HG02642 (cell line): ENCODE data around the gene ABI3.
"Not testable (repeated sequence)": the region's sequence is repeated elsewhere in the genome, so short reads cannot be mapped to it uniquely, and the experiment has no call there.

Experiments used
- ATAC-seq: cut with Tn5 transposase; IDR thresholded peaks from one replicate; pipeline ENCODE4 v1.9.1; 2021; ENCODE audit warnings: mild to moderate bottlenecking; ENCODE audit not compliant: unreplicated experiment, poor library complexity

ABI3 gene, protein sequence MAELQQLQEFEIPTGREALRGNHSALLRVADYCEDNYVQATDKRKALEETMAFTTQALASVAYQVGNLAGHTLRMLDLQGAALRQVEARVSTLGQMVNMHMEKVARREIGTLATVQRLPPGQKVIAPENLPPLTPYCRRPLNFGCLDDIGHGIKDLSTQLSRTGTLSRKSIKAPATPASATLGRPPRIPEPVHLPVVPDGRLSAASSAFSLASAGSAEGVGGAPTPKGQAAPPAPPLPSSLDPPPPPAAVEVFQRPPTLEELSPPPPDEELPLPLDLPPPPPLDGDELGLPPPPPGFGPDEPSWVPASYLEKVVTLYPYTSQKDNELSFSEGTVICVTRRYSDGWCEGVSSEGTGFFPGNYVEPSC

GRCh38 chr17:49210158-49211029, at the start of gene ABI3, which contains the start of gene GNGT2:
ABI3 (plus strand) TSS chr17:49210707; CDS start chr17:49210725, 18 bp downstream.
GNGT2 (minus strand) TSS chr17:49210574; CDS start chr17:49207422, 3,152 bp downstream.
- ATAC-seq: peak; percentile 81

DNA sequence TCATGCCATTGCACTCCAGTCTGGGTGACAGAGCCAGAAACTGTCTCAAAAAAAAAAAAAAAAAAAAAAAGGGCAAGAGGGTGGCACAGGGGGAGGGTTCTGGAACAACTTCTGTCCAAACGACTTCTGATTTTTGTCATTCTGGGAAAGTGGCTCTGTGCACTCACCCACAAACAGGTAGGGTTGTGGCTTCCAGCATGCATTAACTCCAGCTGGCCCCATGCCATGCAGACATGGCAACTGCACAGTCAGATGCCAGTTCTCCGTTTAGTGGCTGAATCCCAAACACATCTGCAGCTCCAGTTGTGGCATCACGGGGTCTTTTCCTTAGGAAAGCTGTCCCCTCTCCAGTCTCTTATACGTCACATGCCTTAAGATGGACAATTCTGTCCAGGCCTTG, 47.6 kb upstream of the ABI3 start:
- ATAC-seq: no peak

DNA sequence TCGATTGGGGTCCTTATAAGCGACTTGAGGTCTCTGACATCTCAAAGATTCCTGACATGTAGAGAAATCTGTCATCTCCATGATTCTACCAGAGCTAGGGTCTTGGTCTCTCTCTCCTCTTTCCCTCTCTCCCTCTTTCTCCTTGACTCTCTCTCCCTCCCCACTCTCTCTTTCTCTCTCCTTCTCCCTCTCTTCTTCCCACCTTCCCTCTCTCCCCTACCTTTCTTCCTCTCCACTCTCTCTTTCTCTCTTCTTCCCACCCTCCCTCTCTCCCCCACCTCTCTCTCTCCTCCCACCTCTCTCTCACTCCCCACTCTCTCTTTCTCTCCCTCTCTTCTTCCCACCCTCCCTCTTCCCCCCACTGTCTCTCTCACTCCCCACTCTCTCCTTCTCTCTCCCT, 45.4 kb upstream of the ABI3 start:
- no peak for ATAC-seq

GRCh38 chr17:49168706-49169105, 41.8 kb upstream of the ABI3 start:
- ATAC-seq: no peak

DNA sequence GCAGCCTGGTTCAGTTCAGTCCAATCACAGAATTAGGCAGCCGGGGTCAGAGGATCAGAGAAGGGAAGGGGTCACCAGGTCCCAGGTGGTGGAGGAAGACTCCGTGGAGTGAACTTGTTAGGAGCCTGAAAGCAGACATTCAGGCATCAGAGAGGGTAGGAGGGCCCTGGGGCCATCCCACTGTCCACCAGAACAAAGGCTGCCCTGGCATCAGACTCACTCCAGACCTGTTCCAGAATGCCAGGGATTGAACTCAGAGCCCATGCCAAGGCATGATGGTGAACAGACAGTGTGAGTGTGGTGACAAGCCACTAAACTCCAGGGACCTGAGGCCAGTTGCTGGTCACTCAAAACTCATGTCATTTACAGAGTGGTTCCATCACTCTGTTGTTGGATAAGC, 40.3 kb upstream of the ABI3 start:
- ATAC-seq: no peak

- ATAC-seq: not testable (repeated sequence)
These were observed 39.8 kb upstream of the ABI3 start for GRCh38 chr17:49170711-49171110.

DNA sequence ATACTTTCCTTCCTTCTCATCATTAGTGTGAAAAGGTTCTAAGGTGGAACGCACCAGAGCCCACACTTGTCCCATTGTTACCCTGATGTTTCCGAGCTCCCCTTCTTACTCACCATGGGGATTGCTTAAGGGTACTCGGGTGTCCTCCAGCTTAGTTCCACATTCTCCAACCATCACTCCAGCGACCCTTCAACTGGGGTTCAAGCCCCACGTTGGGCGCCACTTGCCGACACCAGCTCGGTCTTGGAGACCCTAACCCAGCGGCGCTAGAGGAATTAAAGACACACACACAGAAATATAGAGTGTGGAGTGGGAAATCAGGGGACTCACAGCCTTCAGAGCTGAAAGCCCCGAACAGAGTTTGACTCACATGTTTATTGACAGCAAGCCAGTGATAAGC, 34.5 kb upstream of the ABI3 start:
- ATAC-seq: not testable (repeated sequence)

DNA sequence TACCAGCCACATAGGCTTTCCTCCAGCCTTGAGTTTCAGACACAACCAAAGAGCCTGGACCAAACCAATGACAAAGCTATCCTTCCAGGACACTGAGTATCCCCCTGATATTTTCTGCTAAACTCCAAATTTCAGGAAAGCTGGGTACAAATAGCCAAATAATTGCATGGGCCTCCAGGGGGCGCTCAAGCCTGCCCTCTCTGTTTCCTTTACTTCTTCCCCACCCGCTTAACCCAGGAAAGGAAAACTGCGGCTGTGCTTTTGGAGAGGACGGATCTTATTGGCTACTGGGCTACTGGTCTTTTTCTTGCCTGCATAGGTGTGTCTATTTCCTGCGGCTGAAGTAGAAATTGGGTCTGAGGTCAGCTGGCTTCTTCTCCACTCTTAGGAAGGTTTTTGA, 30.2 kb upstream of the ABI3 start:
- ATAC-seq: no peak

DNA sequence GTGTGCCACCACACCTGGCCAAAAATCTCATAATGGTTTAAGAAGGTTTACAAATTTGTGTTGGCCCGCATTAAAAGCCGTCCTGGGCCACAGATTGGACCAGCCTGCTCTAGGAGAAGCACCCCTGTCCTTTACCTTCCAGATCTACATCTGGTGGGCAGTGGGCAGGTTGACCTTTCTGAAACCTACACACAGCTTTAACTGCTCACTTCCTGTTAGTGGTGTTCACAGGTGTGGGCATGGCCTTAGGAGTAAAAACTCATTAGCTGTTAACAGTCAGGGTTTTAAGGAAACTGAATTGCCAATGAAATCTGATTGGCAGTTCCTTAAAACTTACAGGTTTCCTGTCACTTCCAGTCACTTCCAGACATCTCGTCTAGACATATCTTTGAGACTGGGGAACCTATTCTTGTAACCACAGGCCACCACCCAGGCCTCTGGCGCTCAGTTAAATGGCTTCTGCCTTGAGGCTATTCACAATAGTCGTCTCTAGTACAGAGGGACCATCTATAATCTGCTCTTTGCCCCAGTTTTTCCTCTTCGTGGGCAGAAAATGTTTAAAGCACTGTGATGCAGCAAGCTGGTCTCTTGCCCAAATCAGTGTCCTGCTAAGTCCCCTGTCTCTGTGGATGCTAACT, 29.4 kb upstream of the ABI3 start:
- no peak for ATAC-seq

- no peak for ATAC-seq
These were observed 27.2 kb upstream of the ABI3 start for GRCh38 chr17:49183341-49183740.

DNA sequence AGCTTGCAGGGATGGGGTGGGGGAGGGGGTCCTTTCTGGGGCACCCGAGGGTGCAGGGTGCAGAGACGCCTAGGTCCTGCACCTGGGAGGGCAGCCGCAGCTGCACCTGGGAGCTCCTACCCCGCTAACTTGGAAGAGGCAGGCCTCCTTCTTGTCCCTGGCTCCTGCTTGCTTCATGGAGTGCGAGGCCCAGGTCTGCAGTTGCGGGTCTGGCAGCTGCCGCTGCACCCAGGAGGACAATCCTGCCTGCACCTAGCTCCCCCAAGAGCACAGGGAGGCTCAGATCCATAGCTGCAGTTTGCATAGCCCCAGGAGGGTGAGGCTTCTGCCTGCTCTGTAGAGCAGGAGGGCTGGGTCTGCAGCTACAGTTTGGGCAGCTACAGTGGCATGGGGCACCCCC, 26.7 kb upstream of the ABI3 start:
- ATAC-seq: no peak

GRCh38 chr17:49184522-49184921, 26.0 kb upstream of the ABI3 start:
- not testable (repeated sequence) for ATAC-seq

- not testable (repeated sequence) for ATAC-seq
These were observed 25.1 kb upstream of the ABI3 start for GRCh38 chr17:49185381-49185780.

GRCh38 chr17:49187301-49187700, 23.2 kb upstream of the ABI3 start:
- no peak for ATAC-seq

DNA sequence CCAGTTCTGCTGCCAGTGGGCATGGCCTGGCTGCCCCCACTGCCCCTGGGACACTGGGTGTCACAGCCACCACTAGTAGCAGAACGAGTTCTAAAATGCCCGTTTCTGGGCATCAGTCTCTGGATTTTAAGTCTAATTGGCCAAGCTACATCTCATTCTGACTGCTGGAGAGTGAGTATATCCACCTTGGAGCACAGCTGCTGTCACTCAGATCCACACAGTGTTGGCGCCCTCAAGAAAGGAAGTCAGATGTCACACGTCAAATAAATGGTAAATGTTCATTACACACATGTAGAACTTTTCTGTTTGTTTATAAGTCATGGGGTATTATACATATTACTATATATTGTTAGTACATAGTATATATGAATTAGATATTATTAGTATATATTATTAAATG, 19.6 kb upstream of the ABI3 start:
- no peak for ATAC-seq

GRCh38 chr17:49191409-49191916, 19.0 kb upstream of the ABI3 start:
- peak; percentile 2 for ATAC-seq

DNA sequence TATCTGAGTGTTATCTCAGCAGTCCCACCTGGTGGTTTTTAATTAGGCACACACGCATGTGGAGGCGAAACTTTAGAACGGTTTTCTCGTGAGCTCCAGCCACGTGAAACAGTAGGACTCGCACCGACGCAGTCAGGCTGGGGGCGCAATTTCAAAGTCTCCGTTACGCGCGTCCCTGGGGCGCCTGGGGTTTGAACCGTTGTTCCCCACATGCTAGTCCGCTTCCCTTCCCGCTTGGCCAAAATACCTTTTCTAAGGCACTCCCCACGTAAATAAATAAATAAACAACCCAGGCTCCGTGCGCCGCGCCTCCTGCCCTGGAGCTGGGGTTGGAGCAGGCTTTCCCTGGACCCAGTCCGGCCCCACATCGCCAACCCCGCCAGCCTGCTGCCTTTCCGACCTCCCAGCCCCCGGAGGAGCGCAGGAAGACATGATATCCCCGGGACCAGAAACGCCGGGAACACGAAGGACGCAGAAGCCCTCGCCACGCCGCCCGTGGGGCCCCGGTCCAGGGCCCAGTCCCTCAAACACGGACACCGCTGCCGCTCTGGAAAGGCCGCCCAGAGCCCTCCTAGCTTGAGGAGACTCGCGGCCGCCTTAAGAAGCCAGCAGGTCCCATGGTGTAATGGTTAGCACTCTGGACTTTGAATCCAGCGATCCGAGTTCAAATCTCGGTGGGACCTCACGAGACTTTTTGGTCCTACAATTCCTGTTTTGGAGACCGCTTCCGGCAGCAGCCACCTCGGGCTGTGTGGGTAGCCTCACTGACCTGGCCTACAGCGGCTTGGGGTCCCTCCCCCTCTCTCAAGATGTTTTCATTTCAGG, 18.4 kb upstream of the ABI3 start:
- peak; percentile 62 for ATAC-seq

DNA sequence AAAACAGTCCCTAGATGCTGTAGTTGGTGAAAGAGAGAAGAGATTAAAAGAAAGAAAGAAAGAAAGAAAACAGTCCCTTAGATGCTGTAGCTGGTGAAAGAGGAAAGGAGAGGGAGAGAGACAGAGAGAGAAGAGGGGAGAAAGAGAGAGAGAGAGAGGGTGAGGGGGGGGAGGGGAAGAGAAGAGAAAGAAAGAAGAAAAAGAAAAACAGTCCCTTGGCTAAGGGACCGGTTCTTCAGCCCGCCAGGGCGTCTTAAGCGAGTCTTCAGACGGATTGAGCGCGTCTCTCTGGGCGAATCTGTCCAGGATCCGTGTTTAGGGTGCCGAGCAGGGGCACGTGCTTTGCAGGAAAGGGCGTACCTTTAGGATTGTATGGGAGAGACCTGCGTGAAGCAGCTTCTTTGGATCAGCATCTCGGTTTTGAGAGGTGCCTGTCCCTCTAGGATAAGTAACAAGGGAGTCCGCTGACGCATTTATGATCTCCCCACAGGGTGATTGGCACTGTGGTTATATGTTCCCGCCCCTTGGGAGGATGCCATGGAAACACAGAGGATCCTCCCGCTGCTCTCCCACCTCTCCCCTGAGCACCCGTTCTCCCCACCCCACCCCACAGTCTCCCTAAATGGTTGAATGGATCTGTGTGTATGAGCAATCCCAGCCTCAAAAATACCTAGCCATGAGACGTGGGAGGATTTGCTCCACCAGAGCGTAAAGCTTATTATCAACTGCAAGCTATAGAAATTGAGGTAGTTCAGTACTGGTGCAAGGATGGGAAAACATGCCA, 16.8 kb upstream of the ABI3 start:
- no peak for ATAC-seq

GRCh38 chr17:49194297-49194607, 16.3 kb upstream of the ABI3 start:
- ATAC-seq: no peak
